ENCODE measurements around the gene AKAP13. TPM values are rescaled to one million over a fixed set of nuclear protein-coding genes. Genes with fewer than 3 reads are reported as not detected.

Gene AKAP13
- polyA plus RNA-seq, 1 donor from 2014 or later: 10.0 TPM

- H3K27ac ChIP-seq (ENCODE audit: low read length): peak overlapping the region; percentile 66
- no peaks in the 10 kb centered on the region for H3K27me3 ChIP-seq (ENCODE audit: insufficient read depth, low read depth, low read length)
- peak overlapping the region; percentile 94 for H3K4me2 ChIP-seq (ENCODE audit: low read length)
These were observed 413.5 kb downstream of the AKAP13 start for GRCh38 chr15:85793641-85794597.

GRCh38 chr15:85794598-85795336 lies 414.4 kb downstream of the AKAP13 start, which contains the start of gene KLHL25:
Gene KLHL25, minus strand, starts transcription at chr15:85794925. Its CDS starts 25,115 bp downstream, at chr15:85769810.
- no peak for TF ChIP-seq CTCF (IDR thresholded peaks at IDR 0.05; ENCODE audit: poor library complexity, severe bottlenecking)
- TF ChIP-seq SMC3 (conservative IDR thresholded peaks at IDR 0.05; ENCODE audit: poor library complexity): no peak
- peak; percentile 87 for TF ChIP-seq POLR2AphosphoS5 (IDR thresholded peaks at IDR 0.05)
- peak; percentile 31 for TF ChIP-seq REST (IDR thresholded peaks at IDR 0.05; ENCODE audit: borderline replicate concordance)
- no peak for TF ChIP-seq TAF1 (IDR thresholded peaks at IDR 0.05; ENCODE audit: low read depth)
- TF ChIP-seq EP300 (conservative IDR thresholded peaks at IDR 0.05; ENCODE audit: poor library complexity, severe bottlenecking): peak; percentile 7
- TF ChIP-seq RAD21 (conservative IDR thresholded peaks at IDR 0.05): no peak
- no peak for TF ChIP-seq EZH2 (IDR thresholded peaks at IDR 0.05; ENCODE audit: borderline replicate concordance, insufficient read depth, low read length, poor library complexity, severe bottlenecking)
- peak; percentile 43 for TF ChIP-seq MXI1 (conservative IDR thresholded peaks at IDR 0.05; ENCODE audit: poor library complexity, severe bottlenecking)
- Histone ChIP-seq H3K27ac (ENCODE audit: low read length) (peak within 1 kb of the TSS; percentile 66), H3K4me2 (ENCODE audit: low read length) (peak within 1 kb of the TSS; percentile 94), H3K9me3 (ENCODE audit: low read length) (no peaks in the 10 kb centered on the region), H3K79me2 (replicated peaks; ENCODE audit: insufficient read depth, low read length) (peaks cover 44% of the 10 kb centered on the region), H3K9me2 (ENCODE audit: insufficient read depth, low read length) (no peaks in the 10 kb centered on the region), H3K4me3 (ENCODE audit: low read length) (peak within 1 kb of the TSS; percentile 97), H3K27me3 (ENCODE audit: insufficient read depth, low read depth, low read length) (no peaks in the 10 kb centered on the region), H2AFZ (ENCODE audit: low read depth, low read length) (peak within 1 kb of the TSS; percentile 58), H3F3A (ENCODE audit: insufficient read depth, low read length, poor library complexity, severe bottlenecking) (no peaks in the 10 kb centered on the region), H3K36me3 (ENCODE audit: insufficient read depth, low read length) (no peaks in the 10 kb centered on the region), H3K9ac (ENCODE audit: low read length) (peak within 1 kb of the TSS; percentile 78), H4K20me1 (ENCODE audit: insufficient read depth) (no peaks in the 10 kb centered on the region)

More at GRCh38 chr15:85793641-85794597, 413.5 kb downstream of the AKAP13 start:
- H3K79me2 ChIP-seq (replicated peaks; ENCODE audit: insufficient read depth, low read length): peaks cover 52% of the 10 kb centered on the region
- H3F3A ChIP-seq (ENCODE audit: insufficient read depth, low read length, poor library complexity, severe bottlenecking): no peaks in the 10 kb centered on the region
- no peaks in the 10 kb centered on the region for H4K20me1 ChIP-seq (ENCODE audit: insufficient read depth)
- H3K36me3 ChIP-seq (ENCODE audit: insufficient read depth, low read length): no peaks in the 10 kb centered on the region
- peak overlapping the region; percentile 97 for H3K4me3 ChIP-seq (ENCODE audit: low read length)
- H3K9ac ChIP-seq (ENCODE audit: low read length): peak overlapping the region; percentile 78
- no peaks in the 10 kb centered on the region for H3K9me3 ChIP-seq (ENCODE audit: low read length)
- H3K9me2 ChIP-seq (ENCODE audit: insufficient read depth, low read length): no peaks in the 10 kb centered on the region
- peak overlapping the region; percentile 58 for H2AFZ ChIP-seq (ENCODE audit: low read depth, low read length)
- TF ChIP-seq REST (IDR thresholded peaks at IDR 0.05; ENCODE audit: borderline replicate concordance) (peak; percentile 31), RAD21 (conservative IDR thresholded peaks at IDR 0.05) (no peak)

All from neural cell (in vitro differentiated cells).